LHCN-M2 (cell line): ENCODE measurements around the gene STRBP. TPM values are rescaled to one million over a fixed set of nuclear protein-coding genes. Genes with fewer than 3 reads are reported as not detected.
"Not testable (repeated sequence)": the region's sequence is repeated elsewhere in the genome, so short reads cannot be mapped to it uniquely, and the experiment has no call there.

Experiments
- DNase-seq: peaks from one replicate; pipeline ENCODE4 v3.0.0-alpha.2; 2012; ENCODE audit warnings: low read depth
- total RNA-seq: library from RNA; depleted of rRNA; stranded (reverse); fragments of >200 nt; gene quantifications from 2 replicates; pipeline ENCODE4 v1.2.3, GENCODE V29; 2014

STRBP gene
- total RNA-seq, 1 experiment from 2014 or later = 2.8 TPM

DNA sequence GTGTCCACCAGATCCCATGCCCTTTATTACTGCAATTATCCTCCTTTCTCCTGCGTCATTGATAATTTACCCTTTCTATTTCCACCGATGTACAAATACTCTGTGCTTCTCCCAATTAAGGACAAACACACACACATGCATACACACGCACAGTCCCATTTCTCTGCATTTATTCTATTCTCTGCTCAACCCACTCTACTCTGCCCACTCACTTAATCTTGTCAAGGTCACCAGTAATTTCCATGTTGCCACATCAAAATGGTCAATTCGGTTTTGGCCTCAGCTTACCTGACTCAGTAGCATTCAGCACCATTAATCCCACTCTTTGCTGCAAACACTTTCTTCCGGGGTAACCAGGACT lies 14.6 kb upstream of the STRBP start:
- no peak for DNase-seq

DNA sequence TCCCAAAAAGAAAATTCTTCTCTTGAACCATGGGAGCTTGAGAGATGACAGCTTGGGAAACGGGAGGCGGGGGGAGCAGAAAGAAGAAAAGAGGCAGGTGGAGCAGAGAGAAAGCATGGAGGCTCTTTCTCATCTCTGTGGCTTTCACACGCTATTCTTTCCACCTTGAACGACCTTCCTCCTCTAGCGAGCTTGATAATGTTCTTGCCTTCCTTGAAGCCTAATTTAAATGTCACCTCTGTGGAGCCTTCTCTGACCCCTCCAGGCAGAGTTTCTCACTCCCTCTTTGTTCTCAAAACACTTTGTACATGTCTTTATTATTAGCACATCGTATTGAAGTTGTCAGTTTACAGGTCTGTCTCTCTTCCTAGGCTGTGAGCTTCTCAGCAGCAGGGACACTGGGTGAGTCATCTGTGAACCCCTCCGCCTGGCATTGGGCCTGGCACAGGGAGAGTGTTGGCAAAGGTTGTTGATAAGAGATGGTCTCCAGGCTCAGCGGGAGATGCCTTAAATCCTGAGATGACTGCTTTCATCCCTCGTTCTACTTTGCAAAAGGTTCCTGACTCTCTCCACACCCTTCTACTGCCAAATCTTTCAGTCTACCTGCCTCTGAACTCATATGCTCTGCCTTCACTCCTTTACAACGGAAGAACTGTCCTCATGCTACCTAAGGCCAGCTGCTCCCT lies 14.1 kb upstream of the STRBP start:
- no peak for DNase-seq

DNA sequence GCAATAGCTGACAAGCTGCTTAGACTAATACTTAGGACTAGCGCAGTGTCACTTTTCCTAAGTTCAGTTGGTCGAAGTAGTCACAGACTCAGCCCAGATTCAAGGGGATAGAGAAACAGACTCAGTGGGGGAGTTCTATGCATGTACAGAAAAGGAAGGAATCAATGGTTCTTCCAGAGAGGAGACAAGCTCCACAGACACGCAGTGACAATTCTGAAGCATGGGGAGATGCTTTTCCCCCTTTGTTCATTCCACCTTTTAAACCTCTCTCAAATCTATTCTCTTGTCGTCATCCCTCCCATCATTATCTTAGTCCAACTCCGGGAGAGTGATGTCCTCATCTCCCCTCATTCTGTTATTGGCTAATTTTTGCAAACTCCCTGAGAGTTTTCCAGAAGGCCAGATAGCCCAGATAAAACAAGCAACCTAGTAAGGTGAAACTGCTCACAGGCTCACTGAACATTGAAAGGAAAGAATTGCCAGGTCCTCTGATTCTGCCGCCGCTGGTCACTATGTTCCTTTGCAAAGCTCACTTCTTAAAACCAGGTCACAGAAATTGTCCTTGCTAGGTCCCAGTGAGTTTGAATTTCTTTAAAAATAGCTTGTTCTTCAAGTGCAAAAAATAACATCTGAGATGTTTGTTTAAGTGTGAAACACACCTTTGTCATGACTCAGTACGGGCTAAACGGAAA lies 13.4 kb upstream of the STRBP start:
- no peak for DNase-seq

DNA sequence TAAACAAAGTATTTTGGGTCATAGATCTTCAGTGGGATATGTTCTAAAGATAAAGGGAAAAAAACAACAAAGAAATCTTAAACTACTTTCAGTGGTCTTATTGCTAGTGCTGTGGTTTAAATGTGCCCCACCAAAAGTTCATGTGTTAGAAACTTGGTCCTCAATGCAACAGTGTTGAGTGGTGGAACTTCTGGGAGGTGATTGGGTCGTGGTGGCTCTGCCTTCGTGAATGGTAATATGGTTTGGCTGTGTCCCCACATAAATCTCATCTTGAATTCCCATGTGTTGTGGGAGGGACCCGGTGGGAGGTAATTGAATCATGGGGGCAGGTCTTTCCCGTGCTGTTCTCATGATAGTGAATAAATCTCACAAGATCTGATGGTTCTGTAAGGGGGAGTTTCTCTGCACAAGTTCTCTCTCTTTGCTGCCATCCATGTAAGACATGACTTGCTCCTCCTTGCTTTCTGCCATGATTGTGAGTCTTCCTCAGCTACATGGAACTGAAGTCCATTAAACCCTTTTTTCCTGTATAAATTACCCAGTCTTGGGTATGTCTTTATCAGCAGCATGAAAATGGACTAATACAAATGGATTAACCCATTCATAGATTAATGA lies 10.6 kb upstream of the STRBP start:
- not testable (repeated sequence) for DNase-seq

DNA sequence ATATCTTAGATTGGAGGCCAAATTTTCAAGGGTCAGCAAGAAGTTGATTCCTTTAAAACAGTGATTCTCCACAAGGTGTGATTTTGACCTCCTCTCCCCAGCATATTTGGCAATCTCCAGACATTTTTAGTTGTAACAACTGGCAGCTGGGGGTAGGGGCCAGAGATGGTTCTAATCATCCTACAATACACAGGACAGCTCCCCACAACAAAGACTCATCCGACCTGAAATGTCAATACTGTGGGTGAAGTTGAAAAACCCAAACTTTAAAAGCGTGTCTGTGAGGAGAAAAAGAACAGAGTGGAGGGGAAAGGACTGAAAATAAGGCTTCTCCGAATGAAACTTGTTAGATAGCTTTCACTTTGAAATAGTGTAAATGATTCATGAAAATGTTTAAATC lies 10.0 kb upstream of the STRBP start:
- no peak for DNase-seq

DNA sequence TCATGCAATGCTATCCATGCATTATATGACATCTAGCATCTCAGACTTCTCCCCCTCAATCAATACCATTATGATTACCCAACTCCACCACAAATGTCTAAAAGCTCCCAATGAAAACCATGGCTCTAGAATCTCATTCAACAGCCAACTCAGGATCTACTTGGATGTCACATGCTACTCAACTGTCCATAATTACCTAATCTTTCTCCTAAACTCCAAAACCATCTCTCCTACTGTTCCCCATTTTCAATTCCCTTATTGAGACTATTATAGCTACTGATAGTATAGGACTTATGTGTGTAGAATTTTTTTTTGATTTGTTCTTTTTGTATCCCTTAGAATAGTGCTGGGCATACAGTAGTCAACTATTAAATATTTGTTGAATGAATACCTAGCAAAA lies 8.2 kb upstream of the STRBP start:
- DNase-seq = no peak

DNA sequence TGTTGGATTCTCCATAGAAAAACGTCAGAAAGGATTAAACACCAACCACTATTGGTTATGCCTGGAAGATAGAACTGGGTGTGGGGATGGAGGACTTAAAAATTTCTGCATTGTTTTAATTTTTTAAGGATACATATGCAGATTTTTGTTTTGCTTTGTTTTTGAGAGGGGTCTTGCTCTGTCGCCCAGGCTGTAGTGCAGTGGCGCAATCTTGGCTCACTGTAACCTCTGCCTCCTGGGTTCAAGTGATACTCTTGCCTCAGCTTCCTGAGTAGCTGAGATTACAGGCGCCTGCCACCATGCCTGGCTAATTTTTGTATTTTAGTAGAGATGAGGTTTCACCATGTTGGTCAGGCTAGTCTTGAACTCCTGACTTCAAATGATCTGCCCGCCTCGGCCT lies 2.7 kb upstream of the STRBP start:
- not testable (repeated sequence) for DNase-seq

DNA sequence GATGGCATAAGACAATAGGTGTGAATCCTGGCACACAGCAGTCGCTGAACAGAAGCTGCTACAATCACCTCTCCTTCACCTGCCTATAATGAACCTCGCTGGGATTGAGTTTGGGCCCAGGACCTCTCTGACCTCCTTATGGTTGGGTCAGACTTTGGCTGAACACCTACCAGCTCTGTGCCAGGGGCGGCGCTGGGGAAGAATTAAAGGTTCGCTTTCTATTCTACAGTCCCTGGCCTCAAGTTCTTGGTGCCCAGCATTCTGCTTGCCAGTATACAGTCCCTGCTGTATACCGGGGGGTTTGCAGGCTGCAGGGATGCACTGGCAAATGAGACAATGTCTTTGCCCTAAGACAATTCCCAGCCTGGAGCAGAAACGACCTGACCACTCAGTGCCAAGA lies 895 bp upstream of the STRBP start:
- DNase-seq = no peak

DNA sequence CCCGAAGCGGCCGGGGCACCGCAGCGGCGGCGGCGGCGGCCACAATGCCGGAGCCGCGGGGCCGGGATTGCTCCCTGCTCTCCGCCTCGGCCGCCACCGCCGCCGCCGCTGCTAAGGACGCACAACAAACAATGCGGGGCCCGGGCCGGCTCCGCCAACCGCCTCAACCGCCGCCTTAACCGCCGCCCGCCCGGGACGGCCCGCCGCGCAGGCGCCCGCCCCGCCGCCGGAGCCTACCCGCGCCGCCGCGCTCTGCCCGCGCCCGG lies 254 bp downstream of the STRBP start:
- DNase-seq = no peak

DNA sequence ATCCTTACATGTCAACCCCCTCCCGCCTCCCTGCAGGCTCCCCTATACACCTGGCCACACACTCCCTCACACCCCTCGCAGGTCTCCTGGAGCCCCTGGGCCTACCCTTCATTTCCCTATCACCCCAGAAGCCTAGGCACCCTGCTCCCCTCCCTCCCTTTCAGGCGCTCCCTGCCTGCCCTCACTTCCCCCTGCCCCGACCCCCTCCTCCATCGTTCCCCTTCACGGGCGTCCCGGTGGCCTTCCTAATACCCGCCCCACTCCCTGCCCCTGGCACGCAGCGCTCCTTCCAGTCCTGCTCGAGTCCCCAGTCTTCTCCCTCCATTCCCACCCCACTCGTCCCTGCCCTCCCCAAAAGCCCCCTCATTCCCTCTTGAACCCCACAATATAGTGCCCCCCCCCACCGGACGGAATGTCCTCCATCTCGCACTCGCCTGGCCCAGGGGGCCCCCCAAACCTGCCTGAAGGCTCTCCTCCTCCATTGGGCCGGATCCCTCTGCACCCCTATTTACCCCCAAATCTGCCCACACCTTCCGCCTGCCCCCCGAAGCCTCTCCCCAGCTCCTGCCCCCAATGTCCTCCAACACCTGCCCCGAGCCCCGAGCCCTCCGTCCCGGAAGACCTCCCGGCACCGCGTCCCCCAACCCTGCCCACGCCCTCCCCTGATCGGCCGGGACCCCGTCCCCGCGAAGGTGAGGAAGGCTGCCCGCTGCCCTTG lies 746 bp downstream of the STRBP start:
- no peak for DNase-seq

DNA sequence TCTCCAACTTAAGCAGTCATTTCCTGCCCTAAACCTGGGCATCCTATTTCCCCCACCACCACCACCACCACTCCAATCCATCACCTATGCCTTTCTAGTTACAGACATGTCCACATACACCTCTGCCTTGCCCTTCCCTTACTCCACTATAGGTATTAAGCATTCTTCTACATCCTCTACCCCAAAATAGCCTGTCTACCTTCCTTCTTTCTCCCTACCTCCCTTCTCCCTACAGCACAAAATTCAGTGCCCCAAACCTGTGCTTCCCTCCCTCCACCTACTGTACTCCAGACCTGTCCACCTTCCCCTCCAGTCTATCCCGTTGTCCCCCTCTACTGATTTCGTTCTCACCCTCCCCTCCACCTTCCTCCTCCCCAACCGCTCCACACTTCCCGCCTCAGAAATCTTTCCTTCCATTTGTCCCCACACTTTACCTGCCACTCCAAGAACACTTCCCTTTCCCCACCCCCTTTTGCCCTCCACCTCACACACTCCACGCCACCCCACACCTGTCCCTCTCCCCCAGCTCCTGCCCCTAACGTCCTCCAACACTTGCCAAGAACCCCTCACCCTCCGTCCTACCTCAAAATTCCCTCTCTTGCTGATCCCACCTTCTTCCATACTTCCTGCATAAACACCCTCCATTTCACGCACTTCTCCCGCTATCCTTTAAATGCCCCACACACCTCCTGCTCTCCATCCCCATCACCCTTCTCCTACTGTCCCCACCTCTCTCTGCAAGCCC lies 1.6 kb downstream of the STRBP start:
- no peak for DNase-seq

DNA sequence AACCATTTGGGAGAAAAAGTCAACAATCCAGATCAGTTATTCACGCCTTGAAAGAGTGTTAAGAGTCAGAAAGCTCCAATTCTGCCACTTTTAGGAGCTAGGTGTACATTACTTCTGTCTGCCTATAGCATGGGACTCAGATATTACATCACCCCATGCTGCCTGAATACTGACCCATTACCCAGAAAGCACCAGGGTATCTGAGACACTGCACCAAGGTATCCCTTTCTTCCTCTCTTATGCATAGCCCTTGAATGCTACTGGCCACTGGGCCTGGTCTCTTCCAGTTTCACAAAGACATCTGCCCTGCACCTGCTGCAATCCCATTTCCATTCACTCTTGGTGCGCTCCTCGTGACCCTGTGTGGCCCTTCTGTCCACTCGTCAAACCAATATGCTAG lies 2.6 kb downstream of the STRBP start:
- no peak for DNase-seq

DNA sequence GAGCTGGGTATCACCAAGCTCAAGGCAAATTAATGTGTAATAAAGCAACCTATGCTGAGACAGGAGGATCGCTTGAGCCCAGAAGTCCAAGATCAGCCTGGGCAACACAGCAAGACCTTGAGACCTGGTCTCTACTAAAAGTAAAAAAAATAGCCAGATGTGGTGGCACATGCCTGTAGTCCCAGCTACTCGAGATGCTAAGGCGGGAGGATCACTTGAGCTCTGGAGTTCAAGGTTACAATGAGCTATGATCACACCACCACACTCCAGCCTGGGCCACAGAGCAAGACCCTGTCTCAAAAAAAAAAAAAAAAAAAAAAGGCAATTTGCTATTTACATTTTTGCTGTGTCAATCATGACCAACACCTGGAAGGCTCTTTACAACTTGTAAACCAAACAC lies 5.2 kb downstream of the STRBP start:
- no peak for DNase-seq

DNA sequence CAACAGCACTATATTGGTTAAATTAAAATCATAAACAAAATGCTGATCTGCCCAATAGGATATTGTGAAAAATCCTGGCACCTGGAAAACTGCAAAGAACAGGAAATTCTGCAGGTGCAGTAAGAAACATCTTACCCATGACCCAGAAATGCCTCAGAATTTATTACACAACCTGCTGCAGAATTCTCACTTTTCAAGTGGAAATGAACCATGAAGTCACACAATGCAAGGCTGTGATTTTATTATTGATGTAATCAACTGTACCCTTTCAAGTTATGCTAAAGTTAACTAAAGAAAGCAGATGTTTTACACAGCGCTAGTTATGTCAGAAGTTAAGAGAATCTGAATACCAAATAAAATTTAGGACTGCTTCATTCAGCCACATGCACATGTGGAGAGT lies 6.0 kb downstream of the STRBP start:
- no peak for DNase-seq

DNA sequence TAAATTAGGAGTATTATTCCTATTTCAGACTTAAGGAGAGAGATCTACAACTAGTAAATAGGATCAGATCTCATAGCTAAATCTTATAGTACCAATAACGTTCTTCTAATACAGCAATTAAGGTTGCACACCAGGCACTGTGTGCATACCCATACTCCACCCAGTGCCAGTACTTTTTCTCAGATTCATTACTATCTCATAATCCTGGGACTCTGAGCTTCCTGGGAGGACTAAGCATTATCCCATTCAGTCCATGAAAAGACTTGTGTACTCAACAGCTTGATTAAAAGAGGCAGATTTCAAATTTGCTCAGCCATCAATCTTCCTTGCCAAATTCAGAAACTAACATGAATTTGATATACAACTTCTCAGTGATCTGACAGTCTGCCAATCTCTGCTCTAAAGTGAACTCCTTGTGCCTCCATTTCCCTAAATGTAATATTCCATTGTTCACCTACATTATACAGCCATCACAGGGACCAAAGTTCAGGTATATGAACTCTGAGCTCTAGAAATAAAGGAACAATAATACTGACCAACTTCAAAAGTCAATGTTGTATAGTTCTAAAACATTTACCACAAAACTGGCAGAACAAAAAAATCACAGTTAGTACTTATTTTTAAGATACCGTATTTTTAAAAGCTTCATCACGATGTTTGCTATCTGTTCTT lies 7.2 kb downstream of the STRBP start:
- DNase-seq = no peak

DNA sequence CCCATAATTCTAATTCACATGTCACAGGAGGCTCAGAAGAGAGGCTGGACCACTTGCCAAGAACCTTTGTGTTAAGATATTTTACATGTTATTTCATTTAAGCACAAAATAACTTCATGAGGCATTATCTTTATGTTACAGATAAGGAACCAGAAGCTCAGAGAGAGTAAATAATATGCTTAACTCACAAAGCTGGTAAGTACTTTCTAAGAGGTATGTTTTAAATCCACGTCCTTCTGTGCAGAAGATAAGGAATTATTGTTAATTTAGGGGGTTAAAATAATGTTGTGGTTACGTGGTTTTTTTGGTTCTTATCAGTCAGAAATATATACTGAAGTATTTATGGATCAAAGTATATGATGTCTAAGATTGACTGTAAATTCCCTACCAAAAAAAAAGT lies 8.0 kb downstream of the STRBP start:
- no peak for DNase-seq

DNA sequence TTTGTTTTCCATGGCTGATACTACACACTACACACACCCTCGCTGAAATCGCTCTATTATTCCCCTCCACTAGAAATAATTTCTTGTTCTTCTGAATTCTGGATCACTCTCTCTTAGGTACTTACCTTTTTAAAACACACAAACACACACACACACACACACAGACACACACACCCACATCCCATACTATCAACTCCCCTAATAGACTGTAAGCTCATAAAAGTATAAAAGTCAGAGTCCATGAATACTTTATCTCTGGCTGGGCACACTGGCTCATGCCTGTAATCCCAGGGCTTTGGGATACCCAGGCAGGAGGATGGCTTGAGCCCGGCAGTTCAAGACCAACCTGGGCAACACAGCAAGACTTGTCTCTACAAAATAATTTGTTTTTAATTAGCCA lies 11.1 kb downstream of the STRBP start:
- DNase-seq = no peak

DNA sequence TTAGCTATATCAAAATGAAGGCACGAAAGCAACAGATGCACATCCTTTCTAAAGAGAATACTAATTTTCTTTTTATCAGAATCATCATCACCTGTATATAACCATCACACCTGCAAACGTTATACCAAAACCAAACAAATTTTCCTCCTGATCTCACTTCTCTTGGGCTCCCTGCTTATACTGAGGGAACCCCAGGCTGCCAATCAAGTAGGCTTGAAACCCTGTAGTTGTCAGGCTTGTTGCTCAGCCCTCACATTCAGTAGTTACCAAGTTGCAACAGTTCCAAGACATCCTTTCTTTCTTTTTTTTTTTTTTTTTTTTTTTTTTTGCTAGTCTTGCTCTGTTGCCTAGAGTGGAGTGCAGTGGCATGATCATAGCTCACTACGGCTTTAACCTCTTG lies 12.7 kb downstream of the STRBP start:
- DNase-seq = no peak

DNA sequence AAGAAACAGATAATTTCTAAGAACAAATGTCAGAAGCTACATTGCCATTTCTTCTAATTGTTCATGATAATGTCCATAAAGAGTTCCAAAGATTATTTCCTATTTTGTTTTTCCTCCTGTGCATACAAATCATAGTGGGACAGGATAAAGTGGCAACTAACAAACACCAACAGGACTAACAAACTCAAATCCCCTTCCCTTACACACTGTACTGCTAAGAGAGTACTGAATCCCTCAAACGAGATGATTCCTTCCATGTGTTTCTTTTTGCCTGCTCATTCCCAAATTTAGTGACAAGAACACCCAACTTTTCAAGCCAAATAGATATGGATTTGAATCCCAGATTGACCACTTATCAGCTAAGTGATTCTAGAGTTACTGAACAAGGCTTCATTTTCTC lies 15.2 kb downstream of the STRBP start:
- DNase-seq = no peak

DNA sequence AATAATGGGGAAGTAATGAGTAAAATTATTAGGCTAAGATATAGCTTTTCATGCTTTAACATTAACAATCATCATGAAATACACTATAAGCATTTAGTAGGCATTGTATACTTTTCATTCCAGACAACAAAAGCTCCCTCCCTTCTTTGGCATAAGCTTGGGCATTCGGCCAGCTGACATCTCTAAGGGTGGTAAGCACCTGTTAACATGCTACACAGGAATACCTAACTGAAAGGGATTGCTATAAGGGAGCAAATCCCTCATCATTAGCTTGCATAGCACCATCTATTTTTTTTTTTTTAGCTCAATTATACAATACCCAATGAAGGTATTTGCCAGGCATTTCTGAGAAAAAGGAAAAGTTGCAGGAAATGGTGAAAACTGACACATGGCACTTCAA lies 16.6 kb downstream of the STRBP start:
- DNase-seq = no peak

DNA sequence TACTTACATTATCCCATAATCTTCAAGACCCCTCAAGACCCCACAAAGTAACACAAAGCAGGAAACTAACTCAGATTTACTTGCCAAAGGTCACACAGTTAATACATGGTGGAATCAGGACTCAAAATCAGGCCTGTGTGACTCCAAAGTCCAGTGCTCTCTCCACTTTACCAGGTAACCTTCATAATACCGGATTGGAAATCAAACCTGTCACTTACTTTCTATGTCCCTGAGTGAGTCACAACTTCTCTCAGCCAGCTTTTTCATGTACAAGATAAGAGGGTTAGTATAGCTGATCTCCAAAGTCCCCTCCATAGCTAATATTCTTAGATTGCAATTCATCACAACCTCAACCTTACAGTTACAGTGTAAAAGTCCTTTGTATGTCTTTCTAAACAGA lies 17.1 kb downstream of the STRBP start:
- DNase-seq = no peak

DNA sequence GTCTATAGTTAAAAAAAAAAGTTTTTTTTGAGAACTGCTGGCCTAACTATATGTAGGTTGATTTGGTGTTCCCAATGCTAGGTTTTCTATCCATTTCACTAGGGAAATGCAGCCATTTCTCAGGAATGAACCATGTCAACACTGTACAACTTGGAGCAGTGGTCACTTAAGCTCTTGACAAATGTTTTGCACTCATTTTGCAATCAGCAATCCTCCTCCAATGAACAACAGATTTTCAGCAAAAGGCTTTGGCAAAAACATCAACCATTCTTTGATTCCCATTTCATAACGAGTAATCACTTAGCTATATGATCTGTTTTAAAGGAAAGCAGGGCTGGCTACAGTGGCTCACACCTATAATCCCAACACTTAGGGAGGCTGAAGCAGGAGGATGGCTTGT lies 17.9 kb downstream of the STRBP start:
- DNase-seq = no peak
